ENCODE measurements around the gene DDX24. TPM values are rescaled to one million over a fixed set of nuclear protein-coding genes. Genes with fewer than 3 reads are reported as not detected.

DDX24 gene
- total RNA-seq, 4 donors from 2014 or later: 66.2 to 210 (median 72.5) TPM

GRCh38 chr14:94066089-94066676, 14.8 kb downstream of the DDX24 start:
- DNase-seq: peak in 2 of 3 donors; percentile 55 to 66
- H3K27ac ChIP-seq: peak overlapping the region in 1 of 4 donors; percentile 34
- no peaks in the 10 kb centered on the region for H3K9me3 ChIP-seq
- H3K4me1 ChIP-seq: peaks cover 0 to 22% (median 0%) of the 10 kb centered on the region in 4 donors
- peak overlapping the region in 1 of 4 donors; percentile 7 for H3K4me3 ChIP-seq
- TF ChIP-seq CTCF (IDR thresholded peaks at IDR 0.05) (no peak), POLR2A (IDR thresholded peaks at IDR 0.05) (no peak)
- H3K36me3 ChIP-seq: peaks cover 0 to 15% (median 0%) of the 10 kb centered on the region in 3 donors
- H3K27me3 ChIP-seq: no peaks in the 10 kb centered on the region

GRCh38 chr14:94062344-94062940, 18.6 kb downstream of the DDX24 start:
- no peak for DNase-seq
- H3K27me3 ChIP-seq: no peaks in the 10 kb centered on the region
- TF ChIP-seq CTCF (IDR thresholded peaks at IDR 0.05) (no peak), POLR2A (IDR thresholded peaks at IDR 0.05) (no peak)
- no peak overlapping the region for H3K27ac ChIP-seq
- peaks cover 0 to 51% (median 0%) of the 10 kb centered on the region in 3 donors for H3K36me3 ChIP-seq
- peaks cover 0 to 24% (median 0%) of the 10 kb centered on the region in 4 donors for H3K4me1 ChIP-seq
- no peak overlapping the region for H3K4me3 ChIP-seq
- H3K9me3 ChIP-seq: no peaks in the 10 kb centered on the region

GRCh38 chr14:94059998-94060397, 21.0 kb downstream of the DDX24 start:
- H3K36me3 ChIP-seq: peaks cover 0 to 75% (median 0%) of the 10 kb centered on the region in 3 donors
- TF ChIP-seq CTCF (IDR thresholded peaks at IDR 0.05) (no peak), POLR2A (IDR thresholded peaks at IDR 0.05) (no peak)
- no peaks in the 10 kb centered on the region for H3K9me3 ChIP-seq
- DNase-seq: no peak
- no peak overlapping the region for H3K27ac ChIP-seq
- no peak overlapping the region for H3K4me3 ChIP-seq
- no peaks in the 10 kb centered on the region for H3K27me3 ChIP-seq
- peaks cover 0 to 13% (median 0%) of the 10 kb centered on the region in 4 donors for H3K4me1 ChIP-seq

- no peak for DNase-seq
- Histone ChIP-seq H3K4me1 (peaks cover 0 to 13% (median 0%) of the 10 kb centered on the region in 4 donors), H3K27me3 (no peaks in the 10 kb centered on the region), H3K27ac (no peak overlapping the region), H3K4me3 (no peak overlapping the region), H3K36me3 (peaks cover 0 to 88% (median 0%) of the 10 kb centered on the region in 3 donors), H3K9me3 (no peaks in the 10 kb centered on the region)
- no peak for TF ChIP-seq CTCF (IDR thresholded peaks at IDR 0.05)
- no peak for TF ChIP-seq POLR2A (IDR thresholded peaks at IDR 0.05)
Observed at GRCh38 chr14:94058674-94059138, 22.3 kb downstream of the DDX24 start.

- Histone ChIP-seq H3K4me3 (no peak overlapping the region), H3K4me1 (peaks cover 0 to 13% (median 0%) of the 10 kb centered on the region in 4 donors), H3K9me3 (no peaks in the 10 kb centered on the region), H3K27ac (no peak overlapping the region), H3K27me3 (no peaks in the 10 kb centered on the region), H3K36me3 (peaks cover 0 to 93% (median 0%) of the 10 kb centered on the region in 3 donors)
- DNase-seq: no peak
- no peak for TF ChIP-seq POLR2A (IDR thresholded peaks at IDR 0.05)
- no peak for TF ChIP-seq CTCF (IDR thresholded peaks at IDR 0.05)
Observed at GRCh38 chr14:94058128-94058673, 22.8 kb downstream of the DDX24 start.
